NCI-H2227 (cell line): ENCODE data around the gene CWC27.

Experiments
- DNase-seq: peaks from one replicate; lab custom pipeline; 2025; ENCODE audit not compliant: unreplicated experiment; lab: John Stamatoyannopoulos, UW

CWC27 gene

GRCh38 chr5:64768358-64769312, at the start of gene CWC27, which contains the start of gene SREK1IP1:
TSS of gene CWC27 (plus strand) at chr5:64768930. CDS start at chr5:64769147, 217 bp downstream.
TSS of gene SREK1IP1 (minus strand) at chr5:64768691. CDS start at chr5:64768517, 174 bp downstream.
- peak; percentile 87 for DNase-seq

GRCh38 chr5:64722588-64722987, 46.1 kb upstream of the CWC27 start:
- no peak for DNase-seq

GRCh38 chr5:64727150-64727549, 41.6 kb upstream of the CWC27 start:
- DNase-seq = no peak

DNA sequence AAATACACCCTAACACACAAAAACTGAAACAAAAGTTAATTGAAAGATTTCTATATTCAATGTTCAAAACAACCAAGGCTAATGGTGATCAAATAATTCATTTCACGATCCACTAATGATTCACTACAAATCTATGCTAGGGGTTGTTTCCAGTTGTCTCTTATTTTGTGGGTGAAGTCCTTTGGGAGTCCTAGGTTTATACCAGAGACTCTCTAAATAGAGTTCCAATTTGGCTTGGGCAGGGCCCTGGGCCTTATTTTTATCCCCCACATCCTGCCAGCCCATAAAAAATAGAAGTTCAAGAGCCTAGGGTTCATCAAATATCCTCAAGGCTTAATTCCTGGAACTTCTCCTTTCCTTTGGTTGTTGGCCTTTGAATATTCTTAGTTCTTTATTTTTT, 26.3 kb upstream of the CWC27 start:
- DNase-seq = no peak

DNA sequence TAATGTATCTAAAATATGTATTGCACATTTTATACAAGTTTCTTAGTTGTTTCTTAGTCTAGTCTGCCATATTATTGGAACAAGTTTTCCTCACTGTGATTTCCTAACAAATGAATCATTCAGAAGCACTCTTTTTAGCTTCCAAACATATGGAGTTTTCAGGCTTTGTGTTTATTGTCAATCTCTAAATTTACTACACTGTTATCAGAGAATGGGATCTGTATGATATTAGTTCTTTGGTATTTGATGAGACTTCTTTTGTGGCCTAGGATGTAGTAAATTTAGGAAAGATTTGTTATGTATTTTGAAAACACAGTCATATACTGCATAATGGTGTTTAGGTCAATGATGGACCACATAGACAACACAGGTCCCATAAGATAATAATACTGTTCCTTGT, 25.9 kb upstream of the CWC27 start:
- DNase-seq = no peak

DNA sequence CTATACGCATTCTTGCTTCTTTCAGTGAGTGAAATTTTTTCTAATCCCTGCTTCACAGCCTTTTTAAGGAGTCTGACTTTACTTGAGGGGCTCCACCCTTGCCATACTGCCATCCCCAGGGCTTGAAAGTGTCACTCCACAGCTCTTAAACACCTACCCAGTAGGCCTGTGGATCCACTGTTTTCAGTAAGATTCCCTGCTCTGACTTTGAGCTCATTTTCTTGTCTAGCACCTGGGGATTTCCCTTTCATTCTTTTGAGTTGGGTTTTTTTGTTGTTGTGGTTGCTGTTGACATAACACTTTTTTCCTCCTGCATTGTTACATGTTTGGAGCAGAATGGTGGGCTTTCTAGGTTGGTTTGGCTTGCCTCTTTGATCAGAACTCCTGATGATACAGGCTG, 23.8 kb upstream of the CWC27 start:
- DNase-seq = no peak

DNA sequence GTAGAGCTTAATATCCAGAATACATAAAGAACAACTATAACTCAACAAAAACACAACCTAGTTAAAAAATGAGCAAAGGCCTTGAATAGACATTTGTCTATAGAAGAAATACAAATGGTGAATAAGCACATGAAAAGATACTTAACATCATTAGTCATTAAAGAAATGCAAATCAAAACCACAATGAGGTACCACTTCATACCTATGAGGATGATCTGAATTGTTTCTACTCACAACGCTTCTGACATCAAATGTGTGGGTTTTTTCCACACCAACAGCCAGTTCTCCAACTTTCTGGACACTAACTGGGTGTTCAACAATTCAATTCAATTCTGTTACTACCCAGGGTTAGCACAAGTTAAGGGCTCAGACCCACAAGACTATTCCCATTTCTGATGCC, 22.3 kb upstream of the CWC27 start:
- DNase-seq = no peak

DNA sequence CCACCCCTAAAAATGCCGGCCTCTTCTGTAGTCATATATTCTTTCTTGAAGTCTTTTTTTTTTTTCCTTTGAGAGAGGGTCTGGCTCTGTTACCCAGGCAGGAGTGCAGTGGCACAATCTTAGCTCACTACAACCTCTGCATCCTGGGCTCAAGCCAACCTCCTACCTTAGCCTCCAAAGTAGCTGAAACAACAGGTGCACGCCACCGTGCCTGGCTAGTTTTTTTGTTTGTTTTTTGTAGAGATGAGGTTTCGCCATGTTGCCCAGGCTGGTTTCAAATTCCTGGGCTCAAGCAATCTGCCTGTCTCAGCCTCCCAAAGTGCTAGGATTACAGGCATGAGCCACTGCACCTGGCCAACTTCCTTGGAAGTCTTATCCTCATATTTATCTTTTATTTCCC, 19.3 kb upstream of the CWC27 start:
- no peak for DNase-seq

GRCh38 chr5:64754066-64754465, 14.7 kb upstream of the CWC27 start:
- no peak for DNase-seq

DNA sequence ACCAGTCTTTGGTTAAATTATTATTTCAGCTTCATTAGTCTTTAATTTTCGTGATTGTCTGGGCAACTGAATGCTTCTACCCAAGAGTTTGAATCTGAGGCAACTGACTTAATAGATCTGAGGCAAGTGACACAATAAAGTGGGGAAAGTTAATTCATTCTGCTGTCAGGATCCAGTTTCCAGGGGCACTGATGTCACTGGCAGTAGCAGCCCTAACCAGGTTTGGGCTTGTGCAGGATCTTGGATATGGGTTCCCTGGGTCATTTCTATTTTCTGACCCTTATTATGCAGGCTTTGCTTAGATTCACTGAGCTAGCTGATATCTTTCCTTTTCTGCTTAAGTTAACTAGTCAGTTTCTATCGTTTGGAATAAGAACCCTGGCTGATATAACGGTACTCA, 9.8 kb upstream of the CWC27 start:
- no peak for DNase-seq

DNA sequence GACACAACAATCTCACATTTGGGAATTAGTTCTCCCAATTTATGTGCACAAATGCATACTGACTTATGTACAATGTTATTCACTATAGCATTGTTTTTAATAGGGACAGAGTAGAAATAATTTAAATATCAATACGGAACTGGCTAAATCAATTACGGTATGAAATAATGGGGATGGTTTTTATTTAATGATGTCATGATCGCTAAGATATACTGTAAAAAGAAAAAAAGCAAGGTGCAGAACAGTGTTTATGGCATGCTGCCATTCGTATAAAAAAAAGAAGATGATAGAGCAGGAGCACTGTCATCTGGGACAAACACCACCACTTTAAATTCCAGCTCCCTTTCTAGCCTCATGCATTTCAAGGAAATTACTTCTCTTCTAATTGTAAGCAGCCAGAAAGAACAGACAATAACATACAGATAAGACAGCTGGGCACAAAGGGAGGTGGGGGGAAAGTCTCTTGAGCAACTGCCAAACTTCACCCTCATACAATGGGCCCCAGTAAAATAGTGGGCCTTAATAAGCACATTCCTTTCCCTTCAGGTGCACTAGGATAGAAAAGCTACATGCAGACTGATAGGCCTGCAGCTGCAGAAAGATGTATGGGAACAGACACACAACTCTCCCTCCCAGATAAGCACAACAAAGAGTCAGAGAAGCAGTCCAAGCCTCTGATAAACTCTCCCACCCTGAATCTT, 8.6 kb upstream of the CWC27 start:
- DNase-seq = no peak

GRCh38 chr5:64763948-64764503, 4.7 kb upstream of the CWC27 start:
- peak; percentile 55 for DNase-seq

- DNase-seq = peak; percentile 5
These were observed 2.8 kb upstream of the CWC27 start for GRCh38 chr5:64765804-64766504.

DNA sequence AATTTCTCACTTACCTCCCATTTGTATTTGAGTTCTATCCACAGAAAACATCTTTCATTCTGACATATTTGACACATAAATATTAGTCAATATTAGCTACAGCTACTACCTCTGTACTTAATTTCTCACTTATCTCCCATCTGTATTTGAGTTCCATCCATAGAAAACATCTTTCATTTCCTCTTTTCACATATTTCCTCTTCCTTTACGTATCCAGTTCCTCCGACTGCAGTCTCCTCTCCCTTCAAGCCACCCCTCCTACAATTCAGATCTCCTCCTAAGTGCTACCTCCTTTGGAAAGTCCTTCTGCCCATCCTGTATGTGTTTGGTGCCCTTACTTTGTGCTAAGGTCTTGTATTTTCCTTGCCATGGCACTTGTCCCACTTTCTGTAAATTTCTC, 1.8 kb upstream of the CWC27 start:
- no peak for DNase-seq

- no peak for DNase-seq
These were observed 772 bp upstream of the CWC27 start for GRCh38 chr5:64767959-64768357.

DNA sequence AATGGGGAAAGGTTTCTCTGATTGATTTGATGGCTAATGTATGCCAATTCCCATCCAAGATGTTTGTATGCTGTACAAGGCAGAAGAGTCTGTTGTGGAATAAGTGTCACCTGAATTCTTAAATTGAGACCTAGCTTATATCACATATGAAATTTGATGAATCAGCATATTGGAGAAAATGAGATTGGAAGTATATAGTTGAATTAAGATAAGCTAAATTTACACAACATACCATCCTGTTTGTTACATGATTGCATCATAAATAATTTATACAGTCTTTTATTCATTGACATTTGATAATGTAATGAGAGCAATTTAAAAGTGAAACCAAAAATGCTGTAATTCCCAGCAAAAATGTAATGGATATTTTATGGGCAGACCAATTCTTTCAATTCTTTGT, 1.1 kb downstream of the CWC27 start:
- no peak for DNase-seq

DNA sequence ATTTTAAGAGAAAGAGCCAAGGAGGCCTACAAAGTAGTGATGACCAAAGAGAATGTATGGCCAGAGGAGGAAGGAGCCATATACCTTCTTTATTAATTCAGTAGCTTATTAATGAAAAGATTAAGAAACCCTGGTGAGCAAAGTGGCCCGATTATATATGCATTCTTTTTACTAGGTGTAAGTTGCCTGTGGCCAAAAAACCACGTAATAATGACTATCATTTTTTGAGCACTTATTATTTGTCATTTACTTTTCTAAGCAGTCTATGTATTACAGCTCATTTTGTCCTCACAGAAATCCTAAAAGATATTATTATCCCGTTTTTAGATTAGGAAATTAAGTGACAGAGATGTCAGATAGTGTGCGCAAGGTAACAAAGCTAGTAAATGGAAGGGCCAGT, 3.0 kb downstream of the CWC27 start:
- DNase-seq = no peak

GRCh38 chr5:64773533-64773932, 4.8 kb downstream of the CWC27 start:
- no peak for DNase-seq

- DNase-seq = no peak
These were observed 6.6 kb downstream of the CWC27 start for GRCh38 chr5:64775291-64775690.

DNA sequence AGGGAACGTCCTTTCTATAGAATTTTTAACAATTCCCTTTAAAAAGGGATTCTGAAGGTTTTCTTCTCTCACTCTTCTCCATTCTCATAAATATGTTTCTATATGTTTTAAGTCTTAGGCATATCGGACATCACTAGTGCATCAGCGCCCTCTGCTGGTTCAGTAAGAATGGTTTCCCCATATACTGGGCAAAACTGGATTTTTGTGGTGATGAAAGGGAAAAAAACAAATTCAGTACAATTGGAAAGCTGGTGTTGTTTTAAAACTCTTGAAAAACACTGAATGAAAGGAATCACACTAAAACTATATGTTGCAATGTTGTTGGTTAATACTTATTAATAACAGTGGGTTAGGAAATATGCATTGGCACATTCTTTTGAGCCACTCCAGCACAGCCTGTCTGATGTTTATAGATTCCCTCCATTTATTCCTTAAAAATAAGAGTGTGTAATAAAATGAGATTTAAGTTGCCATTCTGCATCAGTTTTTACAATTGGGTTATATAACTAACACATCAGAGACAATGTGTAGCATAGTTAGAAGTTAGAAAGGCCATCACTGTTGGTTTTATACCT, 15.8 kb downstream of the CWC27 start:
- peak; percentile 79 for DNase-seq

GRCh38 chr5:64786372-64786771, 17.6 kb downstream of the CWC27 start:
- no peak for DNase-seq
